GM12873 (cell line): ENCODE data around the gene DDC.

ENCODE experiments used
- TF ChIP-seq, protein P1 (sequence below): IDR thresholded peaks from 2 replicates; pipeline ENCODE4 v1.5.1; 2012; ENCODE audit warnings: low read depth, mild to moderate bottlenecking, moderate library complexity, low read length, control low read depth; ENCODE audit not compliant: insufficient read depth; ENCODE audit errors: missing control alignments

Gene DDC

DNA sequence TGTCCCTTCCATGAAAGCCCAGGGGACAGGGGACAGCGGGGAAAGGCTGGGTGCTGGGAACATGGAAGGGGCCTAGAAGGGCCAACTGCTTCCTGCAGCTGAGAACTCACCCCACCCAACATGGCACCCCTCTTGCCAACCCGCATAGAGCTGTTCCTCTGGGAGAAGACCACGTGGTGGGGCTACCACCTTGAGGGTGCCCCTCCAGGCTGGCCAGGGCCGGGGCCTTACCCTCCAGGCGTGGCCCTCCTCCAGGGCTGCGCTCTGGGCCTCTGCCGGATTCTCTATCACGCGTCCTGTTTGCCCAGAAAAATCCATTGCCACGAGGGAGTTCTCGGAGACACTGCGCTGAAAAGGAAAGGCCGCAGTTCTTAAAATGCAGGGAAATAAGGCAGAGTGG is 39.9 kb upstream of the DDC start:
- TF ChIP-seq, protein P1, sequence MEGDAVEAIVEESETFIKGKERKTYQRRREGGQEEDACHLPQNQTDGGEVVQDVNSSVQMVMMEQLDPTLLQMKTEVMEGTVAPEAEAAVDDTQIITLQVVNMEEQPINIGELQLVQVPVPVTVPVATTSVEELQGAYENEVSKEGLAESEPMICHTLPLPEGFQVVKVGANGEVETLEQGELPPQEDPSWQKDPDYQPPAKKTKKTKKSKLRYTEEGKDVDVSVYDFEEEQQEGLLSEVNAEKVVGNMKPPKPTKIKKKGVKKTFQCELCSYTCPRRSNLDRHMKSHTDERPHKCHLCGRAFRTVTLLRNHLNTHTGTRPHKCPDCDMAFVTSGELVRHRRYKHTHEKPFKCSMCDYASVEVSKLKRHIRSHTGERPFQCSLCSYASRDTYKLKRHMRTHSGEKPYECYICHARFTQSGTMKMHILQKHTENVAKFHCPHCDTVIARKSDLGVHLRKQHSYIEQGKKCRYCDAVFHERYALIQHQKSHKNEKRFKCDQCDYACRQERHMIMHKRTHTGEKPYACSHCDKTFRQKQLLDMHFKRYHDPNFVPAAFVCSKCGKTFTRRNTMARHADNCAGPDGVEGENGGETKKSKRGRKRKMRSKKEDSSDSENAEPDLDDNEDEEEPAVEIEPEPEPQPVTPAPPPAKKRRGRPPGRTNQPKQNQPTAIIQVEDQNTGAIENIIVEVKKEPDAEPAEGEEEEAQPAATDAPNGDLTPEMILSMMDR: no peak

DNA sequence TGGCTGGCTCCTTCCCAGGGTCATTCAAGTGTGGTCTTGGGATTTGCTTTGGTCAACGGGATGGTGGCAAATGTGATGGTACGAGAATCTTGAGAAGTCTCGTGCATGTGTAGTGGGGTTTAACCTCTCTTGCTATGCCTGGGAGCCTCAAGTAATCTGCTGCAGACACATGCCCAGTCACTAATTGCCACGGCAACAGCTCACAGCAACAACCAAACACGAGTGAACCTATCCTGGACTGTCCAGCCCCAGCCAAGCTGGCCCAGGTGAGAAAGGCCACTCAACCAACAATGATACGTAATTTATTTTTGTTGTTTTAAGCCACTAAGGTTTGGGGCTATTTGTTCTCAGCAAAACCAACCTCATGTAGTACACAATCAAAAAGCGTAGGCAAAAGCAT is 38.1 kb upstream of the DDC start:
- TF ChIP-seq, protein P1: no peak

DNA sequence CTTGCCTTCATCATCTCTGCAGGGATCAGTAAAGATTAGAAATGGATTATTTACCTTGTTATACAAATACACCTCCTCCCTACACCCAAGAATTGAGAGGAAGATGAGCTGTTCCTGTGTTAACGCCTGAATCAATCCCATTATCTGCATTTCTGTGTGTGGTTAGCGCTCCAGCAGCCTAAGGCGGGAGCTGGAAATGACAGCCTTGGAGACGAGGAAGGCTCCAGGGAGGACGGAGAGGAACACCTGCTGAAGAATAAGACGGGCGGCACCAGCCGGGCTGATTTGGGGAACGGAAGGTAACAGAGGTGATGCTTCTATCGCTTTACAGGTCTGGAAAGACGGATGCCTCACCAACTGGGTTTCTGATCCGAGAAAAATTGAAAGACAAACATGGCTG is 34.2 kb upstream of the DDC start:
- TF ChIP-seq, protein P1: no peak

DNA sequence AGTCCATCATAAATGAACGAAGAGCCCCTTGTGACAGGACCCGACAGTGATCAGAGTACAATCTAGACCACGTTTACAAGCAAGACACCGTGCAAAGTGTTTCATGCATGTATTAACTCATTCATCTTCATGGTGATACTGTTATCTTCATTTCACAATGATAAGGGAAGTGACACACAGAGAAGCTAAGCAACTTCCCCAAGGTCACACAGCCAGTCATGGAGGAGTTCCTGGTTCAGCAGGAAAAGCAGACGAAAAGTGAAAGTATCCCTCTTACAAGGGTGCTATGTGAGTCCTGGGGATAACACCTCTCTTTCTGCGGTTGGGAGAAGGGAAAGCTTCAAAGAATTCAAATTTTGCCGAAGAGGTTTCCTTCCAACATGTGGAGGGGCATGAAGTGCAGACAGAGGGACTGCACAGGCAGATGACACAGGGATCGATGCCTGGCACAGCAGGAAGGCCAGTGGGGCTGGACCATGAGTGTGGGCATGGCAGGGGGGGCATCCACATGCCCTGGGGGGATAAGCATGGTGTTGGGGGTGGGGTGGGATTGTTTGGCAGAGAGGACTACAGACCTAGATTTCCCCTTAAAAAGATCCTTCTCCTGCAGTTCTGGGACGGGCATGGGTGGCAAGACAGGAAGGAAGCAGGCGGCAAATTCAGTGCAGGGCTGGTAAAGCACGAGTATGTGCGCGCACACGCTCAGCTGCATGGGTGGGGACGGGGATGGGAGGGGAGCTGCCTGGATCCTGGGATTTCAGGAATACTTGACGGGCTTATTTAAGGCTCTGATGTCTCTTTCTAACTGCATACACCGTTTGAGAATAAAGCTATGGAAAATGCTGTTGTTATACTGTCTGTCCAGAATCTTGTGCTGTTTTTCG is 33.5 kb upstream of the DDC start:
- TF ChIP-seq, protein P1: no peak

DNA sequence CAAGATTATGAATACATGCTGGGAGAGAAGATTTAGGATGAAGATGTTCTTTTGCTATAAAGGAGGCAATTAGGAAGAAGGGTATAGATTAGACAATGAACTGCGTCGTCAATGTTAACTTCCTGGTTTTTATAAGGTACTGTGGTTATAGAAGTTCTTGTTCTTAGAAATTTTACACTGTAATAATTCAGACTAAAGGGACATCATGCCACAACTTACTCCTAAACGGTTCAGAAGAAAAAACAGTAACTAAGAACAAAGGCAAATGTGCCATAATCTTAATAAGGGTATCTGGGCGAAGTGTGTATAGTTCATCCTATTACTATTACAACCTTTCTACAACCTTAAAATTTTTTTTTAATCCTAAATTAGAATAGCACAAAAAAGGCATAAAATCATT is 31.3 kb upstream of the DDC start:
- TF ChIP-seq, protein P1: no peak

DNA sequence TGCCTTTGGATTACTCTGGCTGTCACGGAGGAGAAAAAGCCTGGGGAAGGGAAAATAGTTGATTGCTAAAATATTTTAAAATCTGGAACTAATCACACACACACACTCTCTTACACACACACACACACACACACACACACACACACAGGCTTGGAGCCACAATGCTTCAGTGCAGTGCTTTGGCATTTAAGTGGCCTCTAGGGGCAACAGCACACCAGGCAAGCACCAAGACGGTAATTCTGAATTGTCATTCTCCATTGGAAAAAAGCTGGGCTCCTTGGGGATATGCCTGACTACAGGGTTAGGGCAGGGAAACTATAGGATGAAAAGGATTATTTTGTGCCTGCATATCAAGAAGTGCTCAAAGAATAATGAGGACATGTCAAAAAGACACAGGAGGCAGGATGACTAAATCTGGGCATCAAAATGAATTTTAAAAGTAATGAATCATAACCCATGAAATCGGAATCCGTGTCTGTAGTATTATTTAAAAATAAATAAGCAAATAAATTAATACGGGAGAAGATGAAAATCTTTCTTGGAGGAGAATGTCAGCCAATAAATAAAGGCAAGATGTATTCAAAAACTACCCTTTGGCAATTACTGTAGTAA is 30.4 kb upstream of the DDC start:
- TF ChIP-seq, protein P1: peak; percentile 63

DNA sequence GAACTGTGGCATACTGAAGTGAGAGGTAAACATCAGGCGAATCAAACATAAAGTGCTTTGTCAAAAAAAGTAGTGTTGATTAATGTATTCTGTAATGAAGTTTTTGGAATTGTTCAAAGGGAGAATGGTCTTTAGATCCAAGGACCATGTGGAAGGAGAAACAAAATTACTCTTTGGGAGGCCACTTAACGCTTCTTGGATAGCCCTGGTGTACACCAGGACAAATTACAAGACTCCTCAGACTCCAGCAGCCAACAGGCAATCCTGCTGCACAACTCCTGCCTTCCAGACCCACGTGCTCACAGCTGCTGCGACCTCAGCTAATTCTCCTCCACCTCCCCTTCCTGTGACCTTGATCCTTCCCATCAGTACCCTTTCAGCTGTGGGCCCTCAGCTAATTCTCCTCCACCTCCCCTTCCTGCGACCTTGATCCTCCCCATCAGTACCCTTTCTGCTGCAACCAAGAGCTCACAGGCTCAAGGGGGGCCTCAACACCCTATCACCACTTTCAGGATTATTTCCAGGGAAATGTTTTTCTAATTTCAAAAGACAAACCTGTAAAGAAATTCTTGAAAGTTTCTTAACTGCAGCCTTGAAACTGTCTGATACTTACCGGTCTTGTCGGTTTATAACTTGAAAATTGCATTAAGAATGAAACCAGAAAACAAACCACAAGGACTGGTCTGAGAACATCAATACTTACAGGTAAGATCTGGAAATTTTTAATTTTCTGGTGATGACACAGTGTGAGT is 29.7 kb upstream of the DDC start:
- TF ChIP-seq, protein P1: no peak
